LHCN-M2 (cell line): ENCODE measurements around the gene ZNF385B. TPM values are rescaled to one million over a fixed set of nuclear protein-coding genes. Genes with fewer than 3 reads are reported as not detected.
A peak's percentile ranks its signal among the peaks of the same experiment; 100 is the strongest.

ENCODE experiments used
- DNase-seq: peaks from one replicate; pipeline ENCODE4 v3.0.0-alpha.2; 2012; ENCODE audit warnings: low read depth
- total RNA-seq: library from RNA; depleted of rRNA; stranded (reverse); fragments of >200 nt; gene quantifications from 2 replicates; pipeline ENCODE4 v1.2.3, GENCODE V29; 2014

The ZNF385B gene
- total RNA-seq, 1 experiment from 2014 or later = 0.17 TPM

GRCh38 chr2:179592167-179592936, 269.1 kb downstream of the ZNF385B start:
- DNase-seq = peak; percentile 89

GRCh38 chr2:179591690-179592089, 269.7 kb downstream of the ZNF385B start:
- DNase-seq = no peak

- DNase-seq = no peak
Measured at GRCh38 chr2:179588486-179589145, 272.8 kb downstream of the ZNF385B start.

GRCh38 chr2:179584760-179585159, 276.7 kb downstream of the ZNF385B start:
- no peak for DNase-seq

- no peak for DNase-seq
Measured at GRCh38 chr2:179581605-179582004, 279.8 kb downstream of the ZNF385B start.

GRCh38 chr2:179580378-179581146, 280.9 kb downstream of the ZNF385B start:
- peak; percentile 24 for DNase-seq

- no peak for DNase-seq
Measured at GRCh38 chr2:179579800-179580199, 281.6 kb downstream of the ZNF385B start.

GRCh38 chr2:179578171-179578916, 283.1 kb downstream of the ZNF385B start:
- no peak for DNase-seq

- no peak for DNase-seq
Measured at GRCh38 chr2:179574061-179574519, 287.3 kb downstream of the ZNF385B start.

- no peak for DNase-seq
Measured at GRCh38 chr2:179572544-179572943, 288.9 kb downstream of the ZNF385B start.

GRCh38 chr2:179571721-179572120, 289.7 kb downstream of the ZNF385B start:
- DNase-seq = no peak

- DNase-seq = peak; percentile 57
Measured at GRCh38 chr2:179571252-179571651, 290.2 kb downstream of the ZNF385B start.

GRCh38 chr2:179569831-179570233, 291.6 kb downstream of the ZNF385B start:
- DNase-seq = peak; percentile 87

- DNase-seq = no peak
Measured at GRCh38 chr2:179565807-179566206, 295.6 kb downstream of the ZNF385B start.

GRCh38 chr2:179562330-179562885, 299.0 kb downstream of the ZNF385B start:
- no peak for DNase-seq

- no peak for DNase-seq
Measured at GRCh38 chr2:179561702-179562101, 299.7 kb downstream of the ZNF385B start.

GRCh38 chr2:179560257-179560735, 301.1 kb downstream of the ZNF385B start:
- no peak for DNase-seq

GRCh38 chr2:179559108-179559806, 302.2 kb downstream of the ZNF385B start:
- DNase-seq = no peak

- peak; percentile 72 for DNase-seq
Measured at GRCh38 chr2:179558010-179558934, 303.1 kb downstream of the ZNF385B start.
